ENCODE results near the gene FBXO39. TPM values are rescaled to one million over a fixed set of nuclear protein-coding genes. Genes with fewer than 3 reads are reported as not detected.

FBXO39 gene
- polyA plus RNA-seq, 3 donors: 0.12 TPM; not detected in 2

DNA sequence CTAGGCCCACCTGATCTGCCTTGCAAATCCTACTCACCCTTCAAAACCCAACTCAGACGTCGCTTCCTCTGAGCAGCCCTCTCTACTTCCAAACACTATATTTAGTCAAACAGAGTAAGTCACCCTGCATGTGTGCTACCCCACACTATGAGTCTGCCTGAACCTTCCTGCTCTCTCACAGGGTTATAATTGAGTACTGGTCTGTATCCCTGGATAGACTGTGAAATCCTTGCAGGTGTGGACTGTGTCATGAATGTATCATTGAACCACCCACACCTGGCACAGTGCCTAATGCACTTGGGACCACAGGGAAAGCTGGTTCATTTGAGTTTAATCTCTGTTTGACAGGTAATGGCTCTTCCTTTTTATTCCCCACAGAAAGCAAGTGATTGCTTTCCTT is 3.4 kb downstream of the FBXO39 start:
- H3K27ac ChIP-seq (ENCODE audit: low read depth in 1 of 2, low read length in 2 of 2): no peak overlapping the region
- peaks cover 19 to 23% of the 10 kb centered on the region in 2 donors for H3K9me3 ChIP-seq (replicated peaks in 1 of 2; ENCODE audit: control insufficient read depth in 1 of 2, insufficient read depth in 1 of 2, low read length in 2 of 2)
- intact Hi-C loops (cut with micrococcal nuclease): no loop called here
- H3K4me3 Mint-ChIP-seq: no peak overlapping the region
- WGBS (ENCODE audit: insufficient coverage): 81% methylated on average over 2 of the region's 2 CpGs
- no peak overlapping the region for H3K9ac ChIP-seq (ENCODE audit: insufficient read depth, low read length, poor library complexity, severe bottlenecking)
- peaks cover 0 to 7% of the 10 kb centered on the region in 2 donors for H3K36me3 ChIP-seq (replicated peaks in 1 of 2; ENCODE audit: control insufficient read depth in 1 of 2, insufficient read depth in 2 of 2, low read length in 2 of 2)
- H3K36me3 Mint-ChIP-seq: peaks cover 7% of the 10 kb centered on the region in 2 donors
- H3K27me3 Mint-ChIP-seq (ENCODE audit: low read depth in 3 of 3): peaks cover 44 to 72% (median 60%) of the 10 kb centered on the region in 3 donors
- peaks cover 10% of the 10 kb centered on the region for H3K4me1 Mint-ChIP-seq
- no peak overlapping the region for H2AFZ ChIP-seq (ENCODE audit: insufficient read depth, low read depth, low read length, poor library complexity, severe bottlenecking)
- H3K9me3 Mint-ChIP-seq: peaks cover 13 to 33% (median 20%) of the 10 kb centered on the region in 7 donors
- no peaks in the 10 kb centered on the region for H3K79me2 ChIP-seq (ENCODE audit: insufficient read depth, low read length)
- H4K20me1 ChIP-seq (ENCODE audit: insufficient read depth, low read length): peaks cover 10% of the 10 kb centered on the region
- no peaks in the 10 kb centered on the region for H3K4me1 ChIP-seq (ENCODE audit: control insufficient read depth in 1 of 2, insufficient read depth in 2 of 2, low read length in 2 of 2)
- DNase-seq: no peak
- H3K4me3 ChIP-seq (replicated peaks in 1 of 3; ENCODE audit: low read depth in 2 of 3, low read length in 3 of 3): no peak overlapping the region
- H3K4me2 ChIP-seq (replicated peaks; ENCODE audit: extremely low read depth, low read length, poor library complexity, severe bottlenecking): no peak overlapping the region
- H3K27ac Mint-ChIP-seq: peak overlapping the region in 1 of 7 donors; percentile 4
- peaks cover 29 to 39% of the 10 kb centered on the region in 2 donors for H3K27me3 ChIP-seq (ENCODE audit: control insufficient read depth in 2 of 2, insufficient read depth in 2 of 2, low read length in 2 of 2)
- TF ChIP-seq, protein P1, sequence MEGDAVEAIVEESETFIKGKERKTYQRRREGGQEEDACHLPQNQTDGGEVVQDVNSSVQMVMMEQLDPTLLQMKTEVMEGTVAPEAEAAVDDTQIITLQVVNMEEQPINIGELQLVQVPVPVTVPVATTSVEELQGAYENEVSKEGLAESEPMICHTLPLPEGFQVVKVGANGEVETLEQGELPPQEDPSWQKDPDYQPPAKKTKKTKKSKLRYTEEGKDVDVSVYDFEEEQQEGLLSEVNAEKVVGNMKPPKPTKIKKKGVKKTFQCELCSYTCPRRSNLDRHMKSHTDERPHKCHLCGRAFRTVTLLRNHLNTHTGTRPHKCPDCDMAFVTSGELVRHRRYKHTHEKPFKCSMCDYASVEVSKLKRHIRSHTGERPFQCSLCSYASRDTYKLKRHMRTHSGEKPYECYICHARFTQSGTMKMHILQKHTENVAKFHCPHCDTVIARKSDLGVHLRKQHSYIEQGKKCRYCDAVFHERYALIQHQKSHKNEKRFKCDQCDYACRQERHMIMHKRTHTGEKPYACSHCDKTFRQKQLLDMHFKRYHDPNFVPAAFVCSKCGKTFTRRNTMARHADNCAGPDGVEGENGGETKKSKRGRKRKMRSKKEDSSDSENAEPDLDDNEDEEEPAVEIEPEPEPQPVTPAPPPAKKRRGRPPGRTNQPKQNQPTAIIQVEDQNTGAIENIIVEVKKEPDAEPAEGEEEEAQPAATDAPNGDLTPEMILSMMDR (IDR thresholded peaks at IDR 0.05): no peak

DNA sequence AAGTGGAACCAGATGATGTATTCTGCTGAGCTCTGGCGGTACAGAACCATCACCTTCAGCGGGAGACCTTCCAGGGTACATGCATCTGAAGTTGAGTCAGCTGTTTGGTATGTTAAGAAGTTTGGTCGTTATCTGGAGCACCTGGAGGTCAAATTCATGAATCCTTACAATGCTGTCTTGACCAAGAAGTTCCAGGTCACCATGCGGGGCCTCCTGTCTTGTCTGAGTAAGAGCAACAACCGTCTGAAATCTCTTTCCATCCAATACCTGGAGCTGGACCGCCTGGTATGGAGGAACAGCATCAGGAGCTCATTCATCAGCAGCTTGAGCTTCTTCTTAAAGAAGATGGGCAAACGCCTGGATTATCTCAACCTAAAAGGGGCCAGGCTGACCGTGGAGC is 4.0 kb downstream of the FBXO39 start:
- TF ChIP-seq, protein P1 (IDR thresholded peaks at IDR 0.05): no peak
- no peak overlapping the region for H2AFZ ChIP-seq (ENCODE audit: insufficient read depth, low read depth, low read length, poor library complexity, severe bottlenecking)
- Mint-ChIP-seq H3K36me3 (peaks cover 1 to 3% of the 10 kb centered on the region in 2 donors), H3K4me3 (no peak overlapping the region), H3K4me1 (peaks cover 9% of the 10 kb centered on the region), H3K27ac (no peak overlapping the region), H3K27me3 (ENCODE audit: low read depth in 3 of 3) (peaks cover 40 to 69% (median 57%) of the 10 kb centered on the region in 3 donors), H3K9me3 (peaks cover 7 to 28% (median 14%) of the 10 kb centered on the region in 7 donors)
- no peaks in the 10 kb centered on the region for H3K79me2 ChIP-seq (ENCODE audit: insufficient read depth, low read length)
- no peak overlapping the region for H3K4me3 ChIP-seq (replicated peaks in 1 of 3; ENCODE audit: low read depth in 2 of 3, low read length in 3 of 3)
- intact Hi-C loops (cut with micrococcal nuclease): no loop called here
- no peak overlapping the region for H3K9ac ChIP-seq (ENCODE audit: insufficient read depth, low read length, poor library complexity, severe bottlenecking)
- WGBS (ENCODE audit: insufficient coverage): 100% methylated on average over 7 of the region's 8 CpGs
- DNase-seq: no peak
- peaks cover 0 to under 1% of the 10 kb centered on the region in 2 donors for H3K36me3 ChIP-seq (replicated peaks in 1 of 2; ENCODE audit: control insufficient read depth in 1 of 2, insufficient read depth in 2 of 2, low read length in 2 of 2)
- peaks cover 28 to 35% of the 10 kb centered on the region in 2 donors for H3K27me3 ChIP-seq (ENCODE audit: control insufficient read depth in 2 of 2, insufficient read depth in 2 of 2, low read length in 2 of 2)
- no peak overlapping the region for H3K4me2 ChIP-seq (replicated peaks; ENCODE audit: extremely low read depth, low read length, poor library complexity, severe bottlenecking)
- no peaks in the 10 kb centered on the region for H3K4me1 ChIP-seq (ENCODE audit: control insufficient read depth in 1 of 2, insufficient read depth in 2 of 2, low read length in 2 of 2)
- peaks cover 10% of the 10 kb centered on the region for H4K20me1 ChIP-seq (ENCODE audit: insufficient read depth, low read length)
- H3K27ac ChIP-seq (ENCODE audit: low read depth in 1 of 2, low read length in 2 of 2): no peak overlapping the region
- peaks cover 14 to 17% of the 10 kb centered on the region in 2 donors for H3K9me3 ChIP-seq (replicated peaks in 1 of 2; ENCODE audit: control insufficient read depth in 1 of 2, insufficient read depth in 1 of 2, low read length in 2 of 2)
